PC-9 (cell line): ENCODE results near the gene PTGIR. TPM values are rescaled to one million over a fixed set of nuclear protein-coding genes. Genes with fewer than 3 reads are reported as not detected.

Experiments
- BruUV-seq: library from RNA; stranded (reverse); fragments of 400-500 nt; replicated peaks from 2 replicates; lab custom pipeline; 2021; lab: Mats Ljungman, UMichigan
- CTCF ChIA-PET: fragments of 300-600 bp; sonication (Branson Sonifier 250); formaldehyde crosslinking; loops from one replicate; lab custom pipeline; 2022; ENCODE audit warnings: antibody characterized with exemption; lab: Charles Lee
- POLR2A ChIA-PET: fragments of 300-600 bp; sonication (Branson Sonifier 250); formaldehyde crosslinking; loops from one replicate; lab custom pipeline; 2022; ENCODE audit warnings: antibody characterized with exemption; ENCODE audit not compliant: unreplicated experiment; lab: Charles Lee
- DNase-seq, 2 experiments: peaks; one replicate each; pipeline versions ENCODE4 v3.0.0 to v3.0.0-alpha.2; 2015 to 2022; ENCODE audit warnings: mixed read lengths in 1 of 2
- H2AFZ ChIP-seq: fragments of 200-600 bp; sonication (generic); 2 replicates; pipeline ENCODE4 v1.8.1; 2017; ENCODE audit warnings: antibody characterized with exemption
- H3F3A ChIP-seq: fragments of 200-600 bp; sonication (generic); 2 replicates; pipeline ENCODE4 v1.8.1; 2017; ENCODE audit warnings: antibody characterized with exemption, mild to moderate bottlenecking, low read depth; ENCODE audit not compliant: insufficient read depth
- H3K27ac ChIP-seq: fragments of 200-600 bp; sonication (generic); 2 replicates; pipeline ENCODE4 v1.6.1; 2016; ENCODE audit warnings: mixed run types
- H3K27me3 ChIP-seq: fragments of 200-600 bp; sonication (generic); 2 replicates; pipeline ENCODE4 v1.6.1; 2016; ENCODE audit warnings: low read depth, mixed run types; ENCODE audit not compliant: insufficient read depth
- H3K36me3 ChIP-seq: fragments of 200-600 bp; sonication (generic); 2 replicates; pipeline ENCODE4 v1.6.1; 2016; ENCODE audit warnings: low read depth, mixed run types
- H3K4me1 ChIP-seq: fragments of 200-600 bp; sonication (generic); replicated peaks from 2 replicates; pipeline ENCODE4 v1.6.1; 2016; ENCODE audit warnings: mixed run types; ENCODE audit not compliant: insufficient read depth
- H3K4me2 ChIP-seq: fragments of 200-600 bp; sonication (generic); 2 replicates; pipeline ENCODE4 v1.6.1; 2017; ENCODE audit warnings: mixed run types
- H3K4me3 ChIP-seq: fragments of 200-600 bp; sonication (generic); 2 replicates; pipeline ENCODE4 v1.6.1; 2016; ENCODE audit warnings: mixed run types
- H3K79me2 ChIP-seq: fragments of 200-600 bp; sonication (generic); 2 replicates; pipeline ENCODE4 v1.6.1; 2017; ENCODE audit warnings: low read depth, mixed run types
- H3K9me2 ChIP-seq: fragments of 200-600 bp; sonication (generic); 2 replicates; pipeline ENCODE4 v1.8.1; 2017; ENCODE audit warnings: mild to moderate bottlenecking; ENCODE audit not compliant: insufficient read depth
- H3K9me3 ChIP-seq: fragments of 200-600 bp; sonication (generic); 2 replicates; pipeline ENCODE4 v1.8.1; 2016; ENCODE audit warnings: low read depth; ENCODE audit not compliant: insufficient read depth
- H4K20me1 ChIP-seq: fragments of 200-600 bp; sonication (generic); 2 replicates; pipeline ENCODE4 v1.8.1; 2017; ENCODE audit not compliant: insufficient read depth
- CTCF ChIP-seq: fragments of 200-600 bp; sonication (generic); conservative IDR thresholded peaks from 2 replicates; pipeline ENCODE4 v1.6.1; 2017; ENCODE audit warnings: mixed run types, antibody characterized with exemption, mild to moderate bottlenecking, moderate library complexity
- EZH2 ChIP-seq: fragments of 200-600 bp; sonication (generic); IDR thresholded peaks from 2 replicates; pipeline ENCODE4 v1.8.0; 2017; ENCODE audit warnings: antibody characterized with exemption, low read depth
- intact Hi-C: fragments of 100-400 bp; cut with micrococcal nuclease; formaldehyde crosslinking; loops from one replicate; pipeline ENCODE4 v1.10.0; 2022; ENCODE audit not compliant: unreplicated experiment
- total RNA-seq: library from RNA; stranded (reverse); gene quantifications from 2 replicates; pipeline ENCODE4 v1.2.3, GENCODE V29; 2021

The PTGIR gene
- total RNA-seq, 1 experiment from 2014 or later, result 0.28 TPM

- no peaks in the 10 kb centered on the region for H3K4me1 ChIP-seq
- H2AFZ ChIP-seq, result no peak overlapping the region
- H3K4me3 ChIP-seq, result no peak overlapping the region
- TF ChIP-seq EZH2, result no peak
- no peaks in the 10 kb centered on the region for H3K9me3 ChIP-seq
- no peaks in the 10 kb centered on the region for H3K36me3 ChIP-seq
- H4K20me1 ChIP-seq, result no peaks in the 10 kb centered on the region
- DNase-seq, result no peak
- intact Hi-C loops, result no loop called here
- no peaks in the 10 kb centered on the region for H3K79me2 ChIP-seq
- no peaks in the 10 kb centered on the region for H3K27me3 ChIP-seq
- no TSS peak for BruUV-seq
- ChIA-PET CTCF (no interaction called here), POLR2A (no interaction called here)
- H3K4me2 ChIP-seq, result no peak overlapping the region
- H3K9me2 ChIP-seq, result no peaks in the 10 kb centered on the region
- no peak overlapping the region for H3K27ac ChIP-seq
- H3F3A ChIP-seq, result peaks cover 7% of the 10 kb centered on the region; the same call in 1 of the 2 replicates
Observed at GRCh38 chr19:46580247-46580646, 44.6 kb downstream of the PTGIR start.

GRCh38 chr19:46579361-46579879 is 45.5 kb downstream of the PTGIR start:
- no peak overlapping the region for H3K27ac ChIP-seq
- intact Hi-C loops, result no loop called here
- no peaks in the 10 kb centered on the region for H4K20me1 ChIP-seq
- H2AFZ ChIP-seq, result no peak overlapping the region
- no TSS peak for BruUV-seq
- H3K4me1 ChIP-seq, result no peaks in the 10 kb centered on the region
- POLR2A ChIA-PET, result no interaction called here
- DNase-seq, result no peak
- CTCF ChIA-PET, result no interaction called here
- no peaks in the 10 kb centered on the region for H3K79me2 ChIP-seq
- no peak overlapping the region for H3K4me3 ChIP-seq
- no peaks in the 10 kb centered on the region for H3K27me3 ChIP-seq
- H3K9me3 ChIP-seq, result no peaks in the 10 kb centered on the region
- no peak for TF ChIP-seq CTCF
- no peak overlapping the region for H3K4me2 ChIP-seq
- no peaks in the 10 kb centered on the region for H3K9me2 ChIP-seq
- no peaks in the 10 kb centered on the region for H3K36me3 ChIP-seq
- H3F3A ChIP-seq, result peaks cover 8% of the 10 kb centered on the region; the same call in 1 of the 2 replicates

GRCh38 chr19:46578450-46578849 is 46.4 kb downstream of the PTGIR start:
- H3K27me3 ChIP-seq, result no peaks in the 10 kb centered on the region
- CTCF ChIA-PET, result no interaction called here
- no peak overlapping the region for H3K4me2 ChIP-seq
- H3K9me3 ChIP-seq, result no peaks in the 10 kb centered on the region
- POLR2A ChIA-PET, result no interaction called here
- H4K20me1 ChIP-seq, result no peaks in the 10 kb centered on the region
- no peaks in the 10 kb centered on the region for H3K9me2 ChIP-seq
- H3K4me1 ChIP-seq, result no peaks in the 10 kb centered on the region
- H2AFZ ChIP-seq, result no peak overlapping the region
- no peaks in the 10 kb centered on the region for H3K79me2 ChIP-seq
- peaks cover 10% of the 10 kb centered on the region; the same call in 1 of the 2 replicates for H3F3A ChIP-seq
- no peak overlapping the region for H3K4me3 ChIP-seq
- no peak overlapping the region for H3K27ac ChIP-seq
- no peak for DNase-seq
- intact Hi-C loops, result no loop called here
- TF ChIP-seq EZH2, result no peak
- no peak for TF ChIP-seq CTCF
- no peaks in the 10 kb centered on the region for H3K36me3 ChIP-seq
- BruUV-seq, result no TSS peak

GRCh38 chr19:46574533-46574932 is 50.4 kb downstream of the PTGIR start:
- H3K4me2 ChIP-seq, result no peak overlapping the region
- no peak for TF ChIP-seq CTCF
- no peak for TF ChIP-seq EZH2
- H4K20me1 ChIP-seq, result no peaks in the 10 kb centered on the region
- H3K9me2 ChIP-seq, result no peaks in the 10 kb centered on the region
- H3K36me3 ChIP-seq, result no peaks in the 10 kb centered on the region
- no TSS peak for BruUV-seq
- H3K4me3 ChIP-seq, result no peak overlapping the region
- H3F3A ChIP-seq, result peaks cover 10% of the 10 kb centered on the region; the same call in 1 of the 2 replicates
- H3K27me3 ChIP-seq, result no peaks in the 10 kb centered on the region
- H3K27ac ChIP-seq, result no peak overlapping the region
- no peak overlapping the region for H2AFZ ChIP-seq
- DNase-seq, result no peak
- ChIA-PET CTCF (no interaction called here), POLR2A (no interaction called here)
- no peaks in the 10 kb centered on the region for H3K9me3 ChIP-seq
- no peaks in the 10 kb centered on the region for H3K79me2 ChIP-seq
- intact Hi-C loops, result no loop called here
- no peaks in the 10 kb centered on the region for H3K4me1 ChIP-seq
